HG03469 (cell line): ENCODE results near the gene MYADML2.
"Not testable (repeated sequence)": the region's sequence is repeated elsewhere in the genome, so short reads cannot be mapped to it uniquely, and the experiment has no call there.

Experiments used
- ATAC-seq: cut with Tn5 transposase; IDR thresholded peaks from one replicate; pipeline ENCODE4 v1.9.1; 2021; ENCODE audit warnings: mild to moderate bottlenecking, moderate library complexity, moderate number of reproducible peaks; ENCODE audit not compliant: unreplicated experiment

The MYADML2 gene

GRCh38 chr17:81927152-81927652 lies 19.8 kb downstream of the MYADML2 start:
- no peak for ATAC-seq

GRCh38 chr17:81926451-81927151 lies 20.4 kb downstream of the MYADML2 start:
- ATAC-seq, result no peak

- no peak for ATAC-seq
These were observed 21.1 kb downstream of the MYADML2 start for GRCh38 chr17:81925860-81926450.

GRCh38 chr17:81924557-81925532 lies 22.2 kb downstream of the MYADML2 start:
- no peak for ATAC-seq

GRCh38 chr17:81923302-81924260 lies 23.5 kb downstream of the MYADML2 start:
- ATAC-seq, result no peak

GRCh38 chr17:81922566-81923301 lies 24.3 kb downstream of the MYADML2 start:
- no peak for ATAC-seq

GRCh38 chr17:81921996-81922565 lies 25.0 kb downstream of the MYADML2 start:
- ATAC-seq, result no peak

GRCh38 chr17:81921537-81921862 lies 25.5 kb downstream of the MYADML2 start:
- ATAC-seq, result no peak

GRCh38 chr17:81920612-81921536 lies 26.2 kb downstream of the MYADML2 start:
- ATAC-seq, result no peak

- ATAC-seq, result no peak
These were observed 28.0 kb downstream of the MYADML2 start for GRCh38 chr17:81918832-81919545.

GRCh38 chr17:81918333-81918669 lies 28.7 kb downstream of the MYADML2 start:
- not testable (repeated sequence) for ATAC-seq

- ATAC-seq, result no peak
These were observed 29.3 kb downstream of the MYADML2 start, which contains the start of gene SIRT7 for GRCh38 chr17:81917565-81918332. SIRT7 (minus strand) TSS chr17:81918176; CDS start chr17:81918131, 45 bp downstream.

GRCh38 chr17:81916234-81917001 lies 30.6 kb downstream of the MYADML2 start:
- ATAC-seq, result no peak

GRCh38 chr17:81915331-81915730 lies 31.7 kb downstream of the MYADML2 start:
- no peak for ATAC-seq

GRCh38 chr17:81914103-81914850 lies 32.8 kb downstream of the MYADML2 start:
- ATAC-seq, result no peak
